ENCODE measurements around the gene RAB18.
"Not testable (repeated sequence)": the region's sequence is repeated elsewhere in the genome, so short reads cannot be mapped to it uniquely, and the experiment has no call there.

Gene RAB18

DNA sequence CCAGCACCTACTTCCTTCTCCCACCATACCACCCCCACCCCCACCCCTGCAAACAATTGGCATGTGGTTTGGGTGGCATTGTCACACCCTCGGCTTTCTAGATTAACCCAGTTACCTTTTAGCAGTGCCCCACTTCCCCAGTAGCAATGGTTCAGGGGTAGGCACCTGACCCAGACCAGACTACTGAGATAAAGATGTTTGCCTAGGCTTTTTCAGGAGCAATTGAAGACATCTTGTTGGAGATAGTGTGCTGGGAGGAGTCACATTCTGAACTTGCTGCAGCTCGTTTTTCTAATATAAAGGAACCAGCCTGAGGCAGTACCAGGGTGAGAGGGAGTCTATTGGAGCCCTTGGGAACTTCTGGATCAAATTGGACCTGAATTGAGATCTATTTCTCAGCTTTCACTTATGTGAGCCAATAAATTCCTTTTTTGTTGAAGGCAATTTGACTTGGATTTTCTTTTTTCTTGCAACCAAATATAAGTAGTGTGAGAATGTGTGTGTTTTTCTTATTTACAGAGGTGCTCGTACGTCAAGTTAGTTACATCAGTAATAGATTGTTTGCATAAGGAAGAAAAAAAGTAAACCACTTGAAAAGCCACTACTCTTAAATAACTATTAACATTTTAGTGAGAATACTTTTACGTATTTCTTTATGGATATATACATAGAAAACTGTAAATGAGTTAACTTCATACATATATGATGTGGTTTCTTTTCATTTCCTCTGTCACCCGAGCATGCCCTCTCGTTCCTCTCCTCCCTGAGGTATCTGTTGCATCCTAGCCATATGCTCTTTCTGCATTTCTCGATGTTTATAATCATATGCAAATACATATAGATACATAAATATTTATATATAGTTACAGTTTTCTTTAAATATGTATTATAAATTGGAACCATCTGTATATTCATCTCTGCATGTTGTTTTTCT lies 38.0 kb downstream of the RAB18 start:
- in situ Hi-C loops (cut with MboI; ENCODE audit: low sequenced_read_pairs) = no loop called here

DNA sequence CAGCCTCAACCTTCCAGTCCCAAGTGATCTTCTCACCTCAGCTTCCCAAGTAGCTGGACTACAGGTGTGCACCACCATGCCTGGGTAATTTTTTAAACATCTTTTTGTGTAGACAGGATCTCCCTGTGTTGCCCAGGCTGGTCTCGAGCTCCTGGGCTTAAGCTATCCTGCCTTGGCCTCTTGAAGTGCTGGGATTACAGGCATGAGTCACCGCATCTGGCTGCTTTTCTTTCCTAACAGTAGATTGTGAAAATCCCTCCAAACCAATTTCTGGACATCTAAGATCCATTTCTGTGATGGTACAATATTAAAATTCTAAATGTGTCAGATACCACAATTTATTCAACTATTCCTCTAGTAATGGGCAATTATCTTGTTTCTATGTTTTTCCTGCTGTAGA lies 38.7 kb downstream of the RAB18 start:
- in situ Hi-C loops (cut with MboI; ENCODE audit: low sequenced_read_pairs) = no loop called here

- in situ Hi-C loops (cut with MboI; ENCODE audit: low sequenced_read_pairs) = no loop called here
Observed at GRCh38 chr10:27547047-27547446, 42.9 kb downstream of the RAB18 start.

DNA sequence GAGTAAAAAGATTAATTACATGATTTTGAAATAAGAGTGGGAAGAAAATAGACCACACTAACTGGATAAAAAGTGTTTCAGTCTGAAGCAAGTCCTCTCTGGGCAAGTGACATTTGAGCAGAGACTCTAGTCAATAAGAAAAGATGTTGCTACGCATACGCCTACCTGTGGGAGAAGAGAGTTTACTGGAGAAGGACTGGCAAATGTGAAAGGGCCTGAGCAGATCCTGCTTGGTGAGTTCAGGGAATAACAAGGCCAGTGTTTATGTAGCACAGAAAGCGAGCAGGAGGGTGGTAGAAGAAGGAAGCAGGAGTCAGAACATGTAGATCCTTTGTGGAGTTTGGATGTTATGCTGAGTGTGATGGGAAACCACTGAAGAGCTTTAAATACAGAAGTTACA lies 43.4 kb downstream of the RAB18 start:
- in situ Hi-C loops (cut with MboI; ENCODE audit: low sequenced_read_pairs) = no loop called here

- in situ Hi-C loops (cut with MboI; ENCODE audit: low sequenced_read_pairs) = no loop called here
Observed at GRCh38 chr10:27550823-27551222, 46.7 kb downstream of the RAB18 start.

DNA sequence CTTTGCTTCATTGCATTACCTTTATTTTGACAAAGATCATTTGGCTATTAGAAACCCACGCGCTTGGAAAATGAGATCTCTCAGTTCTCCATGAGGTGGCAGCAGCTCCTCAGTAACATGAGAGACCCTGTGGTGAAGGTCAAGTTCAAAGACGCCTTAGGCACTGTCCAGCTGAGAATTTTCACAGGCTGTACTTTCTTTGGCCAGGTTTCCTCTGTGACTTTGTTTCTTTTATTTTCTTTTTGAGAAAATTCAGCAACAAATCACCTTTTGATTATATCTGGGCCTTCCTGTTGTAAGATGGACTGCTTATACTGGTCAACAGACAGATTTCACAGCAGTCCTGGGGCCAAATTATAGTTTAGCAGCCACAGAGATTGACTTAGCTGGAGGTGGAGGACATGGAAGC lies 54.5 kb downstream of the RAB18 start:
- in situ Hi-C loops (cut with MboI; ENCODE audit: low sequenced_read_pairs) = no loop called here

DNA sequence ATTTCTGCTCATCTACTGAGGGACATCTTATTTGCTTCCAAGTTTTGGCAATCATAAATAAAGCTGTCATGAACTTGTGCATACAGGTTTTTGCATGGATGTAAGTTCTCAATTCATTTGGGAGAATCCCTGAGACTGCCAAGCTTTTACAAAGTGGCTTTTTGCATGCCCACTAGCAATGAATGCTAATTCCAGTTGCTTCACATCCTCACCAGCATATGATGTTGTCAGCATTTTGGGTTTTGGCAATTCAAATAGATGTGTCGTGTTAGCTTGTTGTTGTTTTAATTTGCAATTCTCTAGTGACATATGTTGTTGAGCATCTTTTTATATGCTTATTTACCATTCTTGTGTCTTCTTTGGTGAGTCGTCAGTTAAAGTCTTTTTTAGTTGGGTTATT lies 57.2 kb downstream of the RAB18 start:
- in situ Hi-C loops (cut with MboI; ENCODE audit: low sequenced_read_pairs) = no loop called here

- in situ Hi-C loops (cut with MboI; ENCODE audit: low sequenced_read_pairs) = no loop called here
Observed at GRCh38 chr10:27564398-27564797, 60.3 kb downstream of the RAB18 start.

GRCh38 chr10:27564880-27565279 lies 60.8 kb downstream of the RAB18 start:
- in situ Hi-C loops (cut with MboI; ENCODE audit: low sequenced_read_pairs) = no loop called here

- in situ Hi-C loops (cut with MboI; ENCODE audit: low sequenced_read_pairs) = no loop called here
Observed at GRCh38 chr10:27568196-27569175, 64.4 kb downstream of the RAB18 start.

- in situ Hi-C loops (cut with MboI; ENCODE audit: low sequenced_read_pairs) = no loop called here
Observed at GRCh38 chr10:27569946-27570345, 65.8 kb downstream of the RAB18 start.

DNA sequence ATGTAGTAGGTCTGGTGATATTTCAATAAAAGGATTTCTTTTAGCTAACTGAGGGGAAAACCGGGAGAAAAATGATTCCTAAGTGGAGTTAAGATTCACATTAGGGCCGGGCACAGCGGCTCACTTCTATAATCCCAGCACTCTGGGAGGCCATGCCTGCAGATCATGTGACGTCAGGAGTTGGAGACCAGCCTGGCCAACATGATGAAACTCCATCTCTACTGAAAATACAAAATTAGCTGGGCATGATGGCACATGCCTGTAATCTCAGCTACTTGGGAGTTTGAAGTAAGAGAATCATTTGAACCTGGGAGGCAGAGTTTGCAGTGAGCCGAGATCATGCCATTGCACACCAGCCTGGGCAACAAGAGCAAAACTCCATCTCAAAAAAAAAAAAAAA lies 72.9 kb downstream of the RAB18 start:
- in situ Hi-C loops (cut with MboI; ENCODE audit: low sequenced_read_pairs) = not testable (repeated sequence)

- in situ Hi-C loops (cut with MboI; ENCODE audit: low sequenced_read_pairs) = no loop called here
Observed at GRCh38 chr10:27578316-27578715, 74.2 kb downstream of the RAB18 start.

DNA sequence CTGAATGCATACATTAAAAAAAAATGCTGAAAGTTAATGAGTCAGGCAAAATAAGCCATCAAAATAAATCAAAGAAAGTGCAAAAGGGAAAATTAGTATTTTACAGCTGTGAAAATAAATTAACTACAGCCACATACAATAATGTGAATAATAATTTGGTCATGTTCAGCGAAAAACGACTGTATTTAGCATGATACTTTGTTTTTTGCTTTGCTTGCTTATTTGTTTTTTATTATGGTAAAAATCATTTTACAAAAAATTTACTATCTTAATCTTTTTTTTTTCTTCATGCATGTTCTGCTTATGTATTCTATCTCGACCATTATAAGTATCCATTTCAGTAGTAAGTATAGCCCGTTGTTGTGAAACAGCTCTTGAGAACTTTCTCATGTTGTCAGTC lies 77.1 kb downstream of the RAB18 start:
- in situ Hi-C loops (cut with MboI; ENCODE audit: low sequenced_read_pairs) = no loop called here

- in situ Hi-C loops (cut with MboI; ENCODE audit: low sequenced_read_pairs) = no loop called here
Observed at GRCh38 chr10:27584302-27584701, 80.2 kb downstream of the RAB18 start.

Data from HL-60/S4 treated with phorbol 12-myristate 13-acetate at 8.2 ng/mL for 4 days and 3 days (cell line).